Prostate gland (tissue), 2 donors: ENCODE measurements around the gene FBN2. TPM values are rescaled to one million over a fixed set of nuclear protein-coding genes. Genes with fewer than 3 reads are reported as not detected.

Source experiments
- DNase-seq: peaks from one replicate; pipeline ENCODE4 v3.0.0-alpha.2; 2019; ENCODE audit warnings: low spot score
- H3K27ac ChIP-seq, 2 donors: fragments of 200-600 bp; sonication (generic); 2 replicates each; pipeline ENCODE4 v1.5.1; 2017 to 2019
- H3K27me3 ChIP-seq: fragments of 200-600 bp; sonication (generic); replicated peaks from 2 replicates; pipeline ENCODE4 v1.5.1; 2019; ENCODE audit not compliant: insufficient read depth
- H3K36me3 ChIP-seq, 2 donors: fragments of 200-600 bp; sonication (generic); 1 replicate in 1 of 2; 2 replicates in 1 of 2; pipeline versions ENCODE4 v1.5.1 to v1.8.1; 2017 to 2019
- H3K4me1 ChIP-seq: fragments of 200-600 bp; sonication (generic); replicated peaks from 2 replicates; pipeline ENCODE4 v1.5.1; 2019
- H3K4me3 ChIP-seq, 2 donors: fragments of 200-600 bp; sonication (generic); 2 replicates each; pipeline ENCODE4 v1.5.1; 2017 to 2019
- H3K9me3 ChIP-seq: fragments of 200-600 bp; sonication (generic); 2 replicates; pipeline ENCODE4 v1.5.1; 2017
- CTCF ChIP-seq, 4 experiments: fragments of 200-600 bp in 2 of 4; fragments of 450-650 bp in 2 of 4; sonication (generic) in 2 of 4; IDR thresholded peaks; 1 replicate in 3 of 4; 2 replicates in 1 of 4; pipeline ENCODE4 v1.5.1; 2016 to 2019; ENCODE audit warnings: antibody characterized with exemption in 4 of 4, mild to moderate bottlenecking in 2 of 4, moderate library complexity in 2 of 4
- POLR2A ChIP-seq: fragments of 450-650 bp; IDR thresholded peaks from one replicate; pipeline ENCODE4 v1.6.1; 2016; ENCODE audit warnings: antibody characterized with exemption, mild to moderate bottlenecking
- POLR2AphosphoS5 ChIP-seq: sonication (generic); formaldehyde crosslinking; IDR thresholded peaks from one replicate; pipeline ENCODE4 v1.6.1; 2017; ENCODE audit warnings: antibody characterized with exemption
- WGBS: methylation state at CpG from one replicate; pipeline ENCODE4 v1.1.5; 2018; 5-methylcytosine and 5-hydroxymethylcytosine counted together
- intact Hi-C: fragments of 100-400 bp; cut with DNase I; formaldehyde crosslinking; loops from one replicate; pipeline ENCODE4 v1.14.2; 2022
- total RNA-seq, 2 donors: library from RNA; depleted of rRNA; stranded (reverse); fragments of >200 nt; gene quantifications; one replicate each; pipeline ENCODE4 v1.1.0, GENCODE V29; 2016

The FBN2 gene
- total RNA-seq, 2 donors from 2014 or later: 0.82 to 6.6 TPM

- Histone ChIP-seq H3K4me3 (no peak overlapping the region), H3K27ac (no peak overlapping the region), H3K27me3 (no peaks in the 10 kb centered on the region), H3K36me3 (no peaks in the 10 kb centered on the region), H3K4me1 (no peaks in the 10 kb centered on the region), H3K9me3 (no peaks in the 10 kb centered on the region)
- intact Hi-C loops: no loop called here
- TF ChIP-seq POLR2AphosphoS5: no peak
- TF ChIP-seq POLR2A: no peak
- TF ChIP-seq CTCF (IDR thresholded peaks at IDR 0.05): no peak
- 77% methylated on average over 2 of the region's 2 CpGs for WGBS
- DNase-seq: no peak
Observed at GRCh38 chr5:128274441-128274840, 263.6 kb downstream of the FBN2 start.

- intact Hi-C loops: no loop called here
Observed at GRCh38 chr5:128273736-128274135, 264.3 kb downstream of the FBN2 start.

GRCh38 chr5:128271859-128272464 is 266.1 kb downstream of the FBN2 start:
- no peak overlapping the region for H3K4me3 ChIP-seq
- no peaks in the 10 kb centered on the region for H3K36me3 ChIP-seq
- TF ChIP-seq CTCF (IDR thresholded peaks at IDR 0.05) (no peak), POLR2AphosphoS5 (no peak), POLR2A (no peak)
- no peak for DNase-seq
- H3K27me3 ChIP-seq: no peaks in the 10 kb centered on the region
- no peak overlapping the region for H3K27ac ChIP-seq
- intact Hi-C loops: no loop called here
- H3K9me3 ChIP-seq: no peaks in the 10 kb centered on the region
- no peaks in the 10 kb centered on the region for H3K4me1 ChIP-seq
- 84% methylated on average over 6 of the region's 6 CpGs for WGBS

More at GRCh38 chr5:128273736-128274135, 264.3 kb downstream of the FBN2 start:
- Histone ChIP-seq H3K4me1 (no peaks in the 10 kb centered on the region), H3K27ac (no peak overlapping the region), H3K9me3 (no peaks in the 10 kb centered on the region), H3K4me3 (no peak overlapping the region), H3K27me3 (no peaks in the 10 kb centered on the region), H3K36me3 (no peaks in the 10 kb centered on the region)
- TF ChIP-seq POLR2AphosphoS5 (no peak), POLR2A (no peak), CTCF (IDR thresholded peaks at IDR 0.05) (no peak)
- 85% methylated on average over 5 of the region's 5 CpGs for WGBS
- DNase-seq: no peak

- Histone ChIP-seq H3K27me3 (no peaks in the 10 kb centered on the region), H3K4me3 (no peak overlapping the region), H3K4me1 (no peaks in the 10 kb centered on the region), H3K9me3 (no peaks in the 10 kb centered on the region), H3K27ac (no peak overlapping the region), H3K36me3 (no peaks in the 10 kb centered on the region)
- intact Hi-C loops: no loop called here
- 62% methylated on average over 3 of the region's 3 CpGs for WGBS
- TF ChIP-seq POLR2AphosphoS5: no peak
- DNase-seq: no peak
Observed at GRCh38 chr5:128271071-128271470, 267.0 kb downstream of the FBN2 start.

- no peak for TF ChIP-seq CTCF (IDR thresholded peaks at IDR 0.05)
- TF ChIP-seq POLR2A: no peak
- no peak for TF ChIP-seq POLR2AphosphoS5
- Histone ChIP-seq H3K9me3 (no peaks in the 10 kb centered on the region), H3K4me1 (no peaks in the 10 kb centered on the region), H3K36me3 (peaks cover 0 to 3% of the 10 kb centered on the region in 2 donors), H3K4me3 (no peak overlapping the region), H3K27ac (no peak overlapping the region), H3K27me3 (no peaks in the 10 kb centered on the region)
- no peak for DNase-seq
- 72% methylated on average over 3 of the region's 3 CpGs for WGBS
- intact Hi-C loops: no loop called here
Observed at GRCh38 chr5:128264564-128265360, 273.3 kb downstream of the FBN2 start.
